GM13976 (cell line): ENCODE measurements around the gene CCDC127.

Experiments used
- DNase-seq: peaks from one replicate; pipeline ENCODE4 v3.0.0; 2012; ENCODE audit warnings: low spot score
- CTCF ChIP-seq: IDR thresholded peaks from 2 replicates; pipeline ENCODE4 v1.5.1; 2012; ENCODE audit warnings: borderline replicate concordance, mild to moderate bottlenecking; ENCODE audit not compliant: insufficient read depth; ENCODE audit errors: extremely low read depth, missing control alignments, control extremely low read depth
- in situ Hi-C: fragments of 300-500 bp; cut with MboI; formaldehyde crosslinking; loops from one replicate; pipeline ENCODE4 v1.12.0; 2022; ENCODE audit warnings: low sequenced_read_pairs, mixed read lengths, inconsistent platforms; ENCODE audit not compliant: unreplicated experiment

CCDC127 gene

GRCh38 chr5:196350-196749, 21.6 kb downstream of the CCDC127 start:
- no peak for DNase-seq
- in situ Hi-C loops, result no loop called here
- no peak for TF ChIP-seq CTCF

GRCh38 chr5:195401-196160, 22.4 kb downstream of the CCDC127 start:
- no peak for TF ChIP-seq CTCF
- no peak for DNase-seq
- in situ Hi-C loops, result no loop called here

- DNase-seq, result no peak
- in situ Hi-C loops, result no loop called here
- no peak for TF ChIP-seq CTCF
Observed at GRCh38 chr5:194603-195209, 23.2 kb downstream of the CCDC127 start.

DNA sequence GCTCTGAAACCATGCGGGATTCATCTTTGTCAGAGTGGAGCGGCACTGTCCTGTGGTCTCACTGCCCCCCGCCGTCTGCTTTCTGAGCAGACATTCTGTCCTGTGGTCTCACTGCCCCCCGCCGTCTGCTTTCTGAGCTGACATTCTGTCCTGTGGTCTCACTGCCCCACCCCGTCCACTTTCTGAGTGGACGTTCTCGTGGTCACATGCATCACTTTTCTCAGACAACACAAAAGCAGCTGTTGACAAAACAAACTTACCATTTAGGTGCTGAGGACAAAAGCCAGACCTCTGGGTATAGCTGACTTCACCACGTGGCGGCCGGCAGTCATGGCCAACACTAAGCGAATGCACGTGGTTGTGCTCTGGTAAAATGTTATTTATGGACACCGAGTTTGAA, 23.9 kb downstream of the CCDC127 start:
- no peak for DNase-seq
- in situ Hi-C loops, result no loop called here
- no peak for TF ChIP-seq CTCF

DNA sequence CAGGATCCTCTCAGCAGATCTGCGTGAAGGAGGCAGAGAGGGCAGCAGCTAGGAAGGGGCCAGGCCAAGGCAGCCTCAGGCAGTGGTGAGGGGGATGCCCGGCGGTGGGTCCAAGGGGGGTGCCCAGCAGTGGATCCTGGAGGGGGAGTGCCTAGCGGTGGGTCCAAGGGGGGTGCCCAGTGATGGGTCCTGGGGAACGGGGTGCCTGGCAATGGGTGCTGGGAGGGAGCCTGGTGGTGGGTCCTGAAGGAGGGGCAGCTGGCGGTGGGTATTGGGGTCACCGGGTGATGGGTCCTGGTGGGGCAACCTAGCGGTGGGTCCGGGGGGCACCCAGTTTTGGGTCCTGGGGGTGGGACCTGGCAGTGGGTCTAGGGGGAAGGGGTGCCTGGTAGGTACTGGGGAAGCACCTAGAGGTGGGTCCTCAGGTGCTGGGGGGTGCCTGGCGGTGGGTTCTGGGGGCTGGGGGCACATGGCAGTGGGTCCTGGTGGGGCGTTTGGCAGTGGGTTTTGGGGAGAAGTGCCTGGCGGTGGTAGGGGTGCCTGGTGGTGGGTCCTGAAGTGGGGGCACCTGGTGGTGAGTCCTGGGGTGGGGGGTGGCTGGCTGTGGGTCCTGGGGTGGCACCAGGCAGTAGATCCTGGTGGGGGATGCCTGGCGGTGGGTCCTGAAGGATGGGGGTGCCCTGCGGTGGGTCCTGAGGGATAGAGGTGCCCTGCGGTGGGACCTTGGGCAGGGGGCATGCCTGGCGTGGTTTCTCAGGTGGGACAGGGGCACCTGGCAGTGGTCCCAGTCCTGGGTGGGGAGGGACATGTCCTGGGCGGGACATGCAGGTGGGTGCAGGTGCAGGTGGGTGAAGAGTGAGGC, 24.8 kb downstream of the CCDC127 start:
- TF ChIP-seq CTCF, result no peak
- in situ Hi-C loops, result no loop called here
- no peak for DNase-seq

DNA sequence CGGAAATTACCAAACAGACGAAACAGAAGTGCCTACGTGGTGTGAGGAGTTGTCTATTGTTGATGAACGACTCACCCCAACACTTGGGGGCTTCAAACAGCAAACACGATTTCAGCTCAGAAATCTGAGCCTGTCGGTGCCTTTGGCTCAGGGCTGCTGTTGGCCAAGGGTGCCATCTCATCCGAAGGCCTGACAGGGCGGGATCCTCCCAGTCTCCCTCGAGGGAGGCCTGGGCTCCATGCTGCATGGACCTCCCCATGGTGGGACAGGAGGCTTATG, 25.3 kb downstream of the CCDC127 start:
- TF ChIP-seq CTCF, result no peak
- in situ Hi-C loops, result no loop called here
- no peak for DNase-seq
